HG03159 (cell line): Measurements from ENCODE around the gene RMND5A.
"Not testable (repeated sequence)": the region's sequence is repeated elsewhere in the genome, so short reads cannot be mapped to it uniquely, and the experiment has no call there.

Experiments used
- ATAC-seq: cut with Tn5 transposase; IDR thresholded peaks from one replicate; pipeline ENCODE4 v1.9.1; 2021; ENCODE audit warnings: mild to moderate bottlenecking, moderate library complexity; ENCODE audit not compliant: unreplicated experiment

The RMND5A gene

DNA sequence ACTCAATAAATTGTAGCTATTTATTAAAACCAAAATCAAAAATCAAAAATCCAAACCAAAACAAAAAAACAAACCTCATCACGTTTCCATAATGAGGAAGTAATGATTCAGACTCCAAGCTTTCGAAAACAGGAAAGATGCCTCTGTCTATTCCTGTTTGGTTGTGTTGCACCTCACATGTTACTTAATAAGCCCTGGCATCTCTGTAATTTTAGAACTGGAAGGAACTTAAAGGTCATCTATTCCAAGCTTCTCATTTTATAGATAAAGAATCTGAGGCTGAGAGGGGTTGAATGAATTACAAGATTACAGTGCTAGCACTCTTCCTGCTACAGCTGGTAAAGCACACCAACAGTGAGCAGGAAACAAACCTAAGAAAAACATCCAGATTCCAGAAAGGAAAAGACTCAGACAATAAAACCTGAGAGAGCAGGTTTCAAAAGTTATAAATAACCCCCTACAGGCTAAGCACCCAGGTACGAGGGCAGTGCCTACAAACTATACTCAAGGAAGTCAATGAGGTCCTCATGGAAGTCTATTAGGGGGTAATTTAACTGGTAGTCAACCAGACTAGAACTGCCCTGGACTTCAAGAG lies 5.4 kb upstream of the RMND5A start:
- ATAC-seq: not testable (repeated sequence)

- peak; percentile 18 for ATAC-seq
Observed at GRCh38 chr2:86719263-86719636, 841 bp upstream of the RMND5A start.

GRCh38 chr2:86720540-86721320 lies 639 bp downstream of the RMND5A start:
- ATAC-seq: peak; percentile 25

GRCh38 chr2:86725706-86726105 lies 5.6 kb downstream of the RMND5A start:
- ATAC-seq: not testable (repeated sequence)

- not testable (repeated sequence) for ATAC-seq
Observed at GRCh38 chr2:86732040-86732525, 12.0 kb downstream of the RMND5A start.

GRCh38 chr2:86732837-86733236 lies 12.7 kb downstream of the RMND5A start:
- ATAC-seq: not testable (repeated sequence)

DNA sequence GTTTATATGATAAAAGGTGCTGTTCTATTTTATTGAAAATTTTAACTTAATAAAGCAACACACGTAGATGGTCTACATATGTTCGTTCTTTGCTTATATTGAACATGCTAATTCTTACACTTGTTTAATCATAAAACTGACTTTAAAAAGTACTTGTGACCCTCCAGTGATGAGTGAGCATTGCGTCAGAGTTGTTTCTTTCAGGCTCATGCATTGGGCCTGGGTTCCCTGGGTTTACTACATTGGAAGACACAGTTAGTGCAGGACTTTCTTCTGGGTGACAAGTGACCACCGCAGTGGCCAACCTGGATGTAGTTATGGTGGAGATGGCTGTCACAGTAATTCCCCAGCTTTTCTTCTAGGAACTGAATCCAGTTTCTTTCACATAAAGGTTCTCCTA lies 13.4 kb downstream of the RMND5A start:
- not testable (repeated sequence) for ATAC-seq

GRCh38 chr2:86734896-86735295 lies 14.8 kb downstream of the RMND5A start:
- not testable (repeated sequence) for ATAC-seq

DNA sequence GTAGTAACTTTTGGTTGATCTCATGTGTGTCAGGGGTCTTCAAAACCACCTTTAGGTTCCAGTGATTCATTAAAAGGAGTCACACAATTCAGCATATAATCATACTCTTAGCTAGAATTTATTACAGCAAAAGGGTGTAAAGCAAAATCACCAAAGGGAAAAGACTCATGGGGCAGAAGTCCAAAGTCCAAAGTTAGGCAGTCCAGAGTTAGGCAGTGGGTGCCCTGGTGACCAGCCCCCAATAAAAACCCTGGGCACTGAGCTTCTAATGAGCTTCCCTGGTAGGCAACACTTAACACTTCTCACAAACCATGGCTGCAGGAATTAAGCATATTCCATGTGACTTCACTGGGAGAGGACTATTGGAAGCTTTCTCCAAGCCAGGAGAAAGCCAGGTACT lies 19.4 kb downstream of the RMND5A start:
- not testable (repeated sequence) for ATAC-seq

- ATAC-seq: not testable (repeated sequence)
Observed at GRCh38 chr2:86739889-86740288, 19.8 kb downstream of the RMND5A start.

- ATAC-seq: not testable (repeated sequence)
Observed at GRCh38 chr2:86741889-86742498, 21.9 kb downstream of the RMND5A start.

DNA sequence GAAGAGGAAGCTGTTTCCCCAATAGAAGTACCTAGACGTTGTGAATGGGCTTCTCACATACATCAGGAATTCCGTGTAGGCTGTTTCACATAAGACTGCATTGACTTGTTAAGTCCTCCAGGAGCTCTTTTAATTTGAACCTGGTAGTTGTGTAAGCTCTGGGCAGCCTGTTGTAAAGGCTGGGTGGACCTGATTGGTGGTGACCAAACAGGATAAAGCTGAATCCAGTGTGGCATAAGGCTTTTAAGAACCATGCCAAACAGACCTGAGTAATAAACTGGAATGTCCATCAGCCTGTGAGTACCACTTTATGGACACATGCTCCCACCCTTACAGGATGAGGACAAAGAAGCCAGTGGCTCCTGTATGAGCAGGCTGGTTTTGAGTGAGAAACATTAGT lies 24.1 kb downstream of the RMND5A start:
- ATAC-seq: no peak

DNA sequence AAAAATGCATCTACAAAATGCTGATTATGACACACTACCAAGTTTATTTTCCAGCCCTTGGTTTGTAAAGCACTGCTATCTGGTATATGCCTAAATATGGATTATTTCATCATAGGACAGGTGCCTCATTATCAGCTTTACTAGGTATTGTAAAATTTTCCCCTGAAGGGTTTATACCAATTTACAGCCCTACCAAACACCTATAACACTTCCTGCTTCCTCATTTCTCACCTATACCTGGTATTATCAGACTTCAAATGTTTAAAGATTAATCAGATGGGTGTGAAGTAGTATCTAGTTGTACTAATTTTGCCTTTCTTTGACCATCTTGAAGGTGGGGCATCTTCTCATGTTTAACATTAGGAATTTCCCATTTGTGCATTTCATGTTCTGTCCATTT lies 26.8 kb downstream of the RMND5A start:
- no peak for ATAC-seq

GRCh38 chr2:86747711-86748639 lies 27.9 kb downstream of the RMND5A start:
- ATAC-seq: peak; percentile 61

- no peak for ATAC-seq
Observed at GRCh38 chr2:86750240-86750839, 30.2 kb downstream of the RMND5A start.

GRCh38 chr2:86751778-86752177 lies 31.7 kb downstream of the RMND5A start:
- ATAC-seq: no peak

GRCh38 chr2:86752934-86753333 lies 32.8 kb downstream of the RMND5A start:
- ATAC-seq: no peak

GRCh38 chr2:86753606-86754005 lies 33.5 kb downstream of the RMND5A start:
- ATAC-seq: no peak

DNA sequence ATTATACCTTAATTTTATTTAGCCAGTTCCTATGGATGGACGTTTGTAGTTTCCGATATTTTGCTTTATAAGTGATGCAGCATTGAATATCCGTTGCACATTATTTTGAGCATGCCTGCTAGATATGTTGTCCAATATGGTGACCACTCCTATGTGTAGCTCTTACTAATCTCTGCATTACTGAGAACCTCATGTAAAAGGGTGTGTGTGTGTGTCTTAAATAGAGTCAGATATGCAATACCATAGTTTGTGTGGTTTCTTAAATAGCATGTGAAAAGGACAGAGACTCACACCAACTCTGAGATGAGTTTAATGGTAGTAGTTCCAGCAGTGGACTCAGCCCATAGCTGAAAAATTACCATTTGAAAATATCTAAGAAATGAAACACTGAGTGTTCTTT lies 38.3 kb downstream of the RMND5A start:
- no peak for ATAC-seq

GRCh38 chr2:86760371-86760770 lies 40.3 kb downstream of the RMND5A start:
- ATAC-seq: no peak
